Lower leg skin (tissue), 4 donors: ENCODE results near the gene CACNA1I. TPM values are rescaled to one million over a fixed set of nuclear protein-coding genes. Genes with fewer than 3 reads are reported as not detected.

Source experiments
- DNase-seq, 2 donors: peaks; one replicate each; pipeline ENCODE4 v3.0.0-alpha.2; 2019; ENCODE audit warnings: low spot score in 2 of 2
- H3K4me3 ChIP-seq: fragments of 200-600 bp; sonication (generic); 2 replicates; pipeline ENCODE4 v1.5.1; 2017; ENCODE audit warnings: mild to moderate bottlenecking, low read depth; ENCODE audit not compliant: poor library complexity, severe bottlenecking
- CTCF ChIP-seq, 3 donors: fragments of 450-650 bp; IDR thresholded peaks; one replicate each; pipeline ENCODE4 v1.5.1; 2016; ENCODE audit warnings: antibody characterized with exemption in 3 of 3, mild to moderate bottlenecking in 3 of 3, moderate library complexity in 2 of 3
- POLR2A ChIP-seq, 2 donors: fragments of 450-650 bp; IDR thresholded peaks; one replicate each; pipeline ENCODE4 v1.6.1; 2016 to 2017; ENCODE audit warnings: antibody characterized with exemption in 2 of 2, mild to moderate bottlenecking in 1 of 2, moderate library complexity in 1 of 2
- WGBS, 2 donors: methylation state at CpG; one replicate each; pipeline ENCODE4 v1.1.5; 2018; 5-methylcytosine and 5-hydroxymethylcytosine counted together
- intact Hi-C: fragments of 100-400 bp; cut with DNase I; formaldehyde crosslinking; loops from one replicate; pipeline ENCODE4 v1.15.0; 2023; ENCODE audit warnings: low total_unique reads
- total RNA-seq, 4 donors: library from RNA; depleted of rRNA; stranded (reverse); fragments of >200 nt; gene quantifications; one replicate each; pipeline ENCODE4 v1.1.0, GENCODE V29; 2016

Gene CACNA1I
- total RNA-seq, 4 donors from 2014 or later, result 0.13 to 0.27 (median 0.21) TPM

- no peak overlapping the region for H3K4me3 ChIP-seq
- peak; percentile 20 to 89 for DNase-seq
- TF ChIP-seq POLR2A (IDR thresholded peaks at IDR 0.05) (no peak), CTCF (IDR thresholded peaks at IDR 0.05) (no peak)
- intact Hi-C loops, result no loop called here
- 22 to 26% methylated on average over 31 to 33 of the region's 36 CpGs for WGBS, 2 donors
Measured at GRCh38 chr22:39598017-39598965, 27.7 kb downstream of the CACNA1I start.

GRCh38 chr22:39600491-39601179 lies 30.1 kb downstream of the CACNA1I start:
- 78 to 80% methylated on average over 18 of the region's 18 CpGs for WGBS, 2 donors
- no peak for TF ChIP-seq POLR2A (IDR thresholded peaks at IDR 0.05)
- no peak for DNase-seq
- H3K4me3 ChIP-seq, result no peak overlapping the region
- intact Hi-C loops, result no loop called here

GRCh38 chr22:39601180-39601535 lies 30.6 kb downstream of the CACNA1I start:
- intact Hi-C loops, result no loop called here
- no peak for TF ChIP-seq CTCF (IDR thresholded peaks at IDR 0.05)
- no peak for TF ChIP-seq POLR2A (IDR thresholded peaks at IDR 0.05)
- H3K4me3 ChIP-seq, result no peak overlapping the region
- no peak for DNase-seq
- WGBS, 2 donors, result 65 to 67% methylated on average over 8 to 9 of the region's 9 CpGs

- WGBS, 2 donors, result 78 to 80% methylated on average over 3 of the region's 3 CpGs
- intact Hi-C loops, result no loop called here
- TF ChIP-seq POLR2A (IDR thresholded peaks at IDR 0.05), result no peak
- no peak for TF ChIP-seq CTCF (IDR thresholded peaks at IDR 0.05)
- no peak for DNase-seq
- H3K4me3 ChIP-seq, result no peak overlapping the region
Measured at GRCh38 chr22:39603345-39603744, 32.8 kb downstream of the CACNA1I start.

GRCh38 chr22:39610246-39610645 lies 39.7 kb downstream of the CACNA1I start:
- no peak for DNase-seq
- 58 to 68% methylated on average over 8 of the region's 8 CpGs for WGBS, 2 donors
- no peak for TF ChIP-seq POLR2A (IDR thresholded peaks at IDR 0.05)
- no peak for TF ChIP-seq CTCF (IDR thresholded peaks at IDR 0.05)
- intact Hi-C loops, result no loop called here
- no peak overlapping the region for H3K4me3 ChIP-seq

- no peak for DNase-seq
- no peak overlapping the region for H3K4me3 ChIP-seq
- 64 to 82% methylated on average over 7 of the region's 7 CpGs for WGBS, 2 donors
- no peak for TF ChIP-seq CTCF (IDR thresholded peaks at IDR 0.05)
- no peak for TF ChIP-seq POLR2A (IDR thresholded peaks at IDR 0.05)
- intact Hi-C loops, result no loop called here
Measured at GRCh38 chr22:39610766-39611165, 40.2 kb downstream of the CACNA1I start.
